NCI-H2081 (cell line): ENCODE measurements around the gene ZNF334.

Experiments used
- DNase-seq, 2 experiments: peaks; one replicate each; lab custom pipeline; 2025; lab: John Stamatoyannopoulos, UW

ZNF334 gene

GRCh38 chr20:46545827-46546138 is 32.4 kb upstream of the ZNF334 start:
- no peak for DNase-seq

DNA sequence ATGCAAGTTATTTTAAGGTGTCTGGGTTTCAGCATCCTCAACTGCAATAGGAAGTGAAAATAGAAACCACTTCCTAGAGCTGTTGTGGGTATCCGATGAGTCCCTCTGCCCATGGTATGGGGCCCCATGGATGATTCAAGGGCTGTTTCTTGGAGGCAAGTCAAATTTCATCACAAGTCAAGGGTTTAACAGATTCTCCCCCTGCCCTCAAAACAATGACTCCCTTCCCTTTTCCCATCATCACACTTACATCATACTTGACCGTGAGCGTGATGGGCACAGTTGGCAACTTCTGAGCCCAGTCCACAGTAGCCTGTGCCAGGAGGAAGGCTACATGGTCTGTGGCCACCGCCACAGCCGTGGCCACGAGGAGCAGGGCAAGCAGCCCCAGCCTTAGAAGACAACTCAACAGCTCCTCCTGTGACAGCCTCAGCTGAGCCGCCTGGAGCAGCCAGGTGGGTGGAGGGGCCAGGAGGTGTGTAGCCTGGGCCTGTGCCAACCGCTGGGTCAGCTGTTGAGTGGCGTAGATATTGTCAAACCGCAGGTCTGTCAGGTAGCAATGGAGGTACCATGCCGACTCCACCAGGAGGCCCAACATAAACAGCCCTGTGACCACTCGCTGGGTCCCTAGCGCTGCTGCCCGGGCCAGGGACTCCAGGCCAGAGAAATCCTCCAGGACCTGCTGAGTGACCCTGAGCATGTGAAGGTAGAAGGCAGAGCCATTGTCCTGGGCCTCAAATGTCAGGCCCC is 31.9 kb upstream of the ZNF334 start:
- no peak for DNase-seq

GRCh38 chr20:46544576-46544975 is 31.2 kb upstream of the ZNF334 start:
- DNase-seq, result no peak

GRCh38 chr20:46543959-46544358 is 30.6 kb upstream of the ZNF334 start:
- no peak for DNase-seq

DNA sequence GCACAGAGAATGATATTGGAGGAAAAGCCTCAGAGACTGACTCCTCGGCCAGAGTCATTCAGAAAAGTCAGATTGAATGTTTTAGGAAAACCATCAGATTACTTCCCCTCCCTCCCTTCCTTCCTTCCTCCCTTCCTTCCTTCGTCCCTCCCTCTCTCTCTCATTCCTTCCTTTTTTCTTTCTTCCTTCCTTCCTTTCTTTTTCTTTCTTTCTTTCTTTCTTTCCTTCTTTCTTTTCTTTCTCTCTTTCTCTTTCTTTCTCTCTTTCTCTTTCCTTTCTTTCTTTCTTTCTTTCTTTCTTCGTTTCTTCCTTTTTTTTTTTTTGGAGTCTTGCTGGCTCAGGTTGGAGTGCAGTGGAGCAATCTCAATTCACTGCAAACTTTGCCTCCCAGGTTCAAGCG is 29.7 kb upstream of the ZNF334 start:
- no peak for DNase-seq

- DNase-seq, result no peak
Measured at GRCh38 chr20:46541229-46541935, 28.0 kb upstream of the ZNF334 start.

DNA sequence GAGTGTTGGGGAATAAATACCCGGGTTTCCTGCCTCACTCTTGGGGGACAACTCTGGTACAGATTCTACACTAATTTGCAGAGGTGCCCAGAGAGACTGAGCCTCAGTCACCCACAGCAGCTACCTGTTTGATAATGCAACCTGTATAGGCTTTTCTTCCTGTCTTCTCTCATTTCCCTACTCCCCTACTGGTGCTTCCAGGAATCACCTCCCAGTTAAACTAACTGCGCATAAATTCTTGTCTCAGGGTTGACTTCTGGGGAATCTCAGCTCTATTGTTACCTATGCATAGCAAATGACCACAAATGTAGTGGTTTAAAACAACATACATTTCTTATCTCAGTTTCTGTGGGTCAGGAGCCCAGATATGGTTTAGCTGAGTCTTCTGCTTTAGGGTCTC is 25.8 kb upstream of the ZNF334 start:
- DNase-seq, result no peak

GRCh38 chr20:46530640-46531039 is 17.3 kb upstream of the ZNF334 start:
- no peak for DNase-seq

DNA sequence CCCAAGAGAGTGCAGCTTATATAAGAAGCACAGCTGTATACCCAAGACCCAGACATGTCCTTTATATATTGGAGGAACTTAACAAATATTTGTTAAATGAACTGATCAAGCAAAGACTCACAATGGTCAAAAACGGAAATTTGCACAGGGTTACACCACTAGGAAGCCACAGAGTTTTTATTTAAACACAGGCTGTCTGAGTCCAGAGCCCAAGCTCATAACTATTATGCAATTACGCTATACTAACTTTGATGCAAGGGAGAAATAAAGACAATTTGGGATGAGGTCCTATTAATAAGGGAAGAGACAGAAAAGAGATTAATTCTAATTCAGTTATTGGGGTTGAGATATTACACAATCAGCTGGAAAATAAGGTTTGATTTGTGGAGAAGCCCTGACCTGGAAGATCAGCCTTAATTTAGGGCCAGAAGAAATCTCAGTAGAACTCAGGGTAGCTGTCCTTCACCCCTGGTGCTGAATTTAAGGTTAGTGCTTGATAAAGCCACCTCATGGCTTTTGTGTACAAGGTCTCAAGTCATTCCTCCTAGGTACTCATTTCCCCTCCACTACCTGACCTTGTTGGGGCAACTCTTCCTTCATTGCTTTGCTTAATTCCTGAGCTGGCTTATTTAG is 10.5 kb upstream of the ZNF334 start:
- DNase-seq, result no peak

GRCh38 chr20:46523108-46523507 is 9.7 kb upstream of the ZNF334 start:
- DNase-seq, result no peak

- peak; percentile 53 to 75 for DNase-seq
Measured at GRCh38 chr20:46520976-46521579, 7.7 kb upstream of the ZNF334 start.

GRCh38 chr20:46520540-46520939 is 7.2 kb upstream of the ZNF334 start:
- DNase-seq, result no peak

DNA sequence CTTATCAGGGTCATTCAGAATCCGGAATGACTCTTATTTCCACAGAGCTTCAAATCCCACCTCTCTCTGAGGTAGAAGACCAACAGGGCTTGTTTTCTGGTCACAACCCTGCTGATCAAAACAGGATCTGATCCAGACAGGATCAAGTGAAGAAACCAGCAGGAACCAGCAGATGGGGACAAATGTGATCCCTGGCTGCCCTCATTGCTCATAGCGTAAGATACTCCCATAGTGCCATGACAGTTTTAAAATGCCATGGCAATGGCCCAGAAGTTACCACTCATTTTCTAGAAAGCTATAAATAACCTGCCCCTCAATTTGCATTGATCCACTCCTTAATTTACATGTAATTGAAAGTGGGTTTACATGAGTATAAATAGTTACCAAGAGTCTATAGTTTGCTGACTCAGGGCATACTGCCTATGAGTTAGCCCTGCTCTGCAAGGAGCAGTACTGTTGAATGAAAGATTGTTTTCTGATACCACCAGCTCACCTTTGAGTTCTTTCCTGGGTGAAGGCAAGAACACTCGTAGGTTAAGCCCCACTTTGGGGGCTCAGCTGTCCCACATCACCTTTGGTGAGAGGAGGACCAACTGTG is 6.2 kb upstream of the ZNF334 start:
- no peak for DNase-seq

GRCh38 chr20:46509523-46509922 is 3.8 kb downstream of the ZNF334 start:
- DNase-seq, result no peak

DNA sequence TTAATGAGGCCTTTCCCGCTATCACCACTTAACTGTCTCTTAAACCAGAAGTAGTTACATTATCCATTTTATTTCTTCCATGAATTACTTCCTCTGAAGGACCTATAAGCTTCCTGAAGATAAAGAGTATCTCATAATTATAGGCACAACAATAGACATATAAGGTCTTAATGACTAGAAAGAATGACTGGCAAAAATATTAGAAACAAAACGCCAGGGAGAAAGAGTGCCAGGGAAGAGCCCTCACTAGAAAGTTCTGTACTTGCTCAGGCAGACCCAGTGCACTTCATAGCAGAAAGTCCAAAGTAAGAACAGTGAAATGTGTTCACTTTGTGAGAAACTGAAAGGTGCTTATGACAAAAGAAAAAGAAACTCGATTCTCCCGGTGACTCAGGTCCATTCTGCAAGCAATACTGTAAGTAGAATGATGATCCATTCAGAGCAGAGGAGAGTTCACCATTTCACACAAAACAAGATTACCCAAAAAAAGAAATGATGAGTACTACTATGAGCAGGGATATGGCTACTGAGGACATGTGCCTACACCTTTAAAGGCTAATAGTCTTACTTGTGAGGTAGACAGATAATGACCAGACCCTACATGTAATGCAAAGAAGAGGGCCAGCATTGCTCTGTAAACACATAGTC is 5.5 kb downstream of the ZNF334 start:
- DNase-seq, result no peak

- DNase-seq, result no peak
Measured at GRCh38 chr20:46505506-46505905, 7.9 kb downstream of the ZNF334 start.

DNA sequence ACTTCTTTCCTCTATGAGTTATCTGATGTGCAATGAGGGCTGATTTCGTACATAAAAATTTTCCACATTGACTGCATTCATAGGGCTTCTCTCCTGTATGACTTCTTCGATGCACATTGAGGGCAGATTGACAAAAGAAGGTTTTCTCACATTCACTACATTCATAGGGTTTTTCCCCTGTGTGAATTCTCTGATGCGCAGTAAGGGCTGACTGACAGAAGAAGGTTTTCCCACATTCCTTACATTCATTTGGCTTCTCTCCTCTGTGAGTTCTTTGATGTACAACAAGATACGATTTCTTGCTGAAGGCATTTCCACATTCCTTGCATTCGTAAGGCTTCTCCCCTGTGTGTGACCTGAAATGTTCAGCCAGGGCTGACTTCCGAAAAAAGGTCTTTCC is 11.4 kb downstream of the ZNF334 start:
- no peak for DNase-seq

DNA sequence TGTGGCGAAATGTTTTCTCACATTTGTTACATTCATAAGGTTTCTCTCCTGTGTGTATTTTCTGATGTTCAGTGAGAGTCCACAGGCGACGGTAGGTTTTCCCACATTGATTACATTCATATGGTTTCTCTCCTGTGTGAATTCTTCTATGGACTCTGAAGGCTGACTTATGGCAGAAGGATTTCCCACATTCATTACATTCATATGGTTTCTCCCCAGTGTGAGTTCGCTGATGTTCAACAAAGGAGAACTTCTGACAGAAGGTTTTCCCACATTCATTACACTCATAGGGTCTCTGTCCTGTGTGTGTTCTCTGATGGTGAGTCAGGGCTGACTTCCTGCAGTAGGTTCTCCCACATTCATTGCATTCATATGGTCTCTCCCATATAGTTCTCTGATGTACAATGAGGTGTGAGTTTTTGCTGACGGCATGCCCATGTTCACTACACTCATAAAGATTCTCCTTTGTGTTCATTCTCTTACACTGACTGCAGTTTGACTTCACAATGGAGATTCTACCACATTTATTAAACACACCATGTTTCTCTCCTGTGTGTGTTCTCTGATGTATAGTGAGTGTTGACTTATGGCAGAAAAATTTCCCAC is 11.9 kb downstream of the ZNF334 start:
- no peak for DNase-seq

DNA sequence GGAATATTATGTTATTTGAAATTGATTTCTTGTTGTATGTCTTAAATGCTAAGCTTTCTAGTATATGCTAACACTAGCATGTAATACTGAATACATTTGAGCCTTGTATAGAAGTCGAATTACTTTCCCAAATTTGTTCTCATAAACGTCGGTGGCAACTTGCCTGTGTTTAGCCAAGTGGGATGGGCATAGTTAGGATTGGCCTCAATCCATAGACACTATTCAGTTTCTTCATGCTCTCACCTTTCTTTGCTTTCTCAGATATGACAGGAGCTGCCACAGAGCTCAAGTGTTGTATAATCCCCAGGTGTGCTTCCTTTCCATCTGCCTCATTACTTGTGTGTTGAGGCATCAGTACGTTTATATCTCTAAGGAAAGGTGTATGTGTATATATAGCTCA is 19.3 kb downstream of the ZNF334 start:
- DNase-seq, result no peak

- DNase-seq, result no peak
Measured at GRCh38 chr20:46491354-46491753, 22.0 kb downstream of the ZNF334 start.

DNA sequence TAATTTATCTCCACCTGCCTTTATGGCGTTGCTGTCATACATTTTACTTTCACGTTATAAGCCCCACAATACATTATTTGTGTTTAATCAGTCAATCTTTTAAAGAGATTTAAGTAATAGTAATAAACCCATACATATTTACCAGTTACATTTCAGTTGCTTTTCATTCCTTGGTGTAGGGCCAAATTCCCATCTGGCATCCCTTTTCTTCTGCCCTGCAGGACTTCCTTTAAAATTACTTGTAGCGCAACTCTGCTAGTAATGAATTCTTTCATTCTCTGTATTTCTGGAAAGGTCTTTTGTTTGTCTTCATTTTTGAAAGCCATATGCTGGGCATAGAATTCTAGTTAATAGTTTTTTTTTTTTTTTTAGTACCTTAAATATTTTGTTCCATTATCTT is 24.9 kb downstream of the ZNF334 start:
- peak; percentile 5 to 12 for DNase-seq

- no peak for DNase-seq
Measured at GRCh38 chr20:46487628-46488027, 25.7 kb downstream of the ZNF334 start.
